ENCODE measurements around the gene GRM3.

DNA sequence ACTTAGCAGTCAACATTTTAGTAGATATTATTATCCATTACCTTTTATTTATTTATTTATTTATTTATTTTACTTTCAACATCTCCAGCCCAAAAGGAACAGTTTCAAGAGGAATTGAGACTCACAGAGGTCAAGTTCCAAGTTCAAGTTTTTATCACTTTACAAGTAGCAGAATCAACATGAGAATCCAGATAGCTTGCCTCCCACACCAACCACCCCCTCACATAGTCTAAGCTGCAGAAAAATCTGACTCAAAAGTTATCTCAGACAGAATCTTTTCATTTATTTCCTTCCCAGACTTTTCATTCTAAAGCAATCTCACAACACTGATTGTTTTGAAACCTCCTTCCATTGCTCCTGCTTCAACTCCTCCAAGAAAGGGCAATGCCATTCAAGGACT, 129.6 kb downstream of the GRM3 start:
- TF ChIP-seq POLR2A (IDR thresholded peaks at IDR 0.05; ENCODE audit: low read depth, low read length) (no peak), TAF1 (IDR thresholded peaks at IDR 0.05; ENCODE audit: borderline replicate concordance, low read depth, low read length) (no peak)

Data from GM12892 (cell line).